ENCODE measurements around the gene PRKCG.
"Not testable (repeated sequence)": the region's sequence is repeated elsewhere in the genome, so short reads cannot be mapped to it uniquely, and the experiment has no call there.

GRCh38 chr19:53840914-53841313 is 41.1 kb upstream of the PRKCG start:
- not testable (repeated sequence) for TF ChIP-seq CTCF (IDR thresholded peaks at IDR 0.05; ENCODE audit: insufficient read depth, low read length, poor library complexity, severe bottlenecking); EZH2phosphoT487 (conservative IDR thresholded peaks at IDR 0.05; ENCODE audit: low read length)
